NB4 (cell line): Measurements from ENCODE around the gene OMG.

Experiments used
- CTCF ChIP-seq: IDR thresholded peaks from one replicate; pipeline ENCODE4 v1.5.1; 2012; ENCODE audit warnings: low read depth, low read length
- MYC ChIP-seq: IDR thresholded peaks from 2 replicates; pipeline ENCODE4 v1.6.1; 2011; ENCODE audit warnings: low read depth, low read length
- POLR2A ChIP-seq: IDR thresholded peaks from 2 replicates; pipeline ENCODE4 v1.6.1; 2011; ENCODE audit warnings: mild to moderate bottlenecking; ENCODE audit not compliant: insufficient read length; ENCODE audit errors: extremely low read depth
- TF ChIP-seq, protein P1 (sequence below): IDR thresholded peaks from 2 replicates; pipeline ENCODE4 v1.6.1; 2011; ENCODE audit warnings: low read depth, low read length

DNA sequence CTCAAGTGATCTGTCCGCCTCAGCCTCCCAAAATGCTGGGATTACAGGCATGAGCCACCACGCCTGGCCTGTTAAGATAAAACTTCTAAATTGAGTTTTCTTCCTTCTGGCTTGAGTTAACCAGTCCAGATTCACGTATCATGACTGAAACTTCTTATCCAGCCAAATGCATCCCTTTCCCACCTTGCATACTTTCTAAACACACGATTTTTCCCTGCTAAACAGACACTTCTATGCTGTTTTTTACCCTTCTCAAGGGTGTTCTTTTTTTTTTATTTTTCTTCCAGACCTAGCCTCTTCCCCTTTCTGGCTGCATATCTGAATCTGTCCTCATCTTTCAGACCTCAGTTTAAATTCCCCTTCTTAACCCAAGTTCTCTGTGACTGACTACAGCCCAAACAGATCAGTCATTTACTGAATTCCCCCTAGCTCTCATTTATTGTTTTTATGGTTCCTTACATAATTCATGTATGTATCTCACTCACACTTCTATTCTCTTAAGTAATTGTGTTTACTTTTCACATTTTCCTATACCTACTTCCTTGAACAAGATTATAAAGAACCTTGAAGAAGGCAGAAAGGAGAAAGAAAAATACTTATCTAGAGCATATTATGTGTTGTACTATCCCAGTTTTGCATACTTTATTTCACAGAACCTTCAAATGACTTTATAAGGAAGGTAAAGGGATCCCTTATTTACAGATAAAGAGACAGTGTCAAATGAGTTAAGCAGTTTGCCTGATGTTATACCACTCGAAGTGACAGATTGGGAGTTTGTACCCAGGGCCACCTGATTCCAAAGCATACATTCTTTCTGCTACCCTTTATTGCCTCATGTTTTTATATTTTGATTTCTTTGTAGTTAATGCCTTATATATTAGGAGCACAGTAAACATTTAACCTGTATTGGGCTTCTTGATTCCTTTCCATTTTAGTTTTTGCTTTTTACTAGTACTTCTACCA is 11.6 kb upstream of the OMG start:
- no peak for TF ChIP-seq POLR2A
- no peak for TF ChIP-seq CTCF
- TF ChIP-seq, protein P1, sequence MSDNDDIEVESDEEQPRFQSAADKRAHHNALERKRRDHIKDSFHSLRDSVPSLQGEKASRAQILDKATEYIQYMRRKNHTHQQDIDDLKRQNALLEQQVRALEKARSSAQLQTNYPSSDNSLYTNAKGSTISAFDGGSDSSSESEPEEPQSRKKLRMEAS = no peak
- TF ChIP-seq MYC = no peak
